Uterus (tissue), 2 donors: ENCODE measurements around the gene SGIP1.

Experiments used
- POLR2A ChIP-seq, 2 donors: fragments of 450-650 bp; IDR thresholded peaks; one replicate each; pipeline ENCODE4 v1.6.1; 2016; ENCODE audit warnings: antibody characterized with exemption in 2 of 2, mild to moderate bottlenecking in 1 of 2, moderate library complexity in 1 of 2
- TF ChIP-seq, protein P1 (sequence below), 4 experiments: fragments of 200-600 bp in 2 of 4; fragments of 450-650 bp in 2 of 4; sonication (generic) in 2 of 4; IDR thresholded peaks; one replicate each; pipeline ENCODE4 v1.5.1; 2016 to 2019; ENCODE audit warnings: antibody characterized with exemption in 4 of 4, mild to moderate bottlenecking in 2 of 4, moderate library complexity in 1 of 4

DNA sequence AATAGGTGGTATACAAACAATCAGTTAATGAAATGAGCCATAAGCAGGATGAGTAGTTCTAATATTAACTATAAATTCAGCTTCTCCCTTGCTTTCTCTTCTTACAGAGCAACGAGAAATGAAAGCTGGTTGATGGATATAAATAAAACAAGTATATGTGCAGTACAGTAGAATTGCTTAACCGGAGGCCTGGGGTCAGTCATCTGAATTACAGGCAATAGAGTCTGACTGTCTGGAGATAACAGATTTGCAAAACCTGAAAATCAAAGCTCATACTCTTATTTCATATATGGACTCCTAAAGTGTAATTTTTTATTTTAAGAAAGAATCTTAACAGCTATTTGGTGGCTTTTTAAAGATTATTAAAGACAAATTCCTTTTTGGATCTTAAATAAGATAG lies 43.1 kb upstream of the SGIP1 start:
- no peak for TF ChIP-seq POLR2A (IDR thresholded peaks at IDR 0.05)
- TF ChIP-seq, protein P1, sequence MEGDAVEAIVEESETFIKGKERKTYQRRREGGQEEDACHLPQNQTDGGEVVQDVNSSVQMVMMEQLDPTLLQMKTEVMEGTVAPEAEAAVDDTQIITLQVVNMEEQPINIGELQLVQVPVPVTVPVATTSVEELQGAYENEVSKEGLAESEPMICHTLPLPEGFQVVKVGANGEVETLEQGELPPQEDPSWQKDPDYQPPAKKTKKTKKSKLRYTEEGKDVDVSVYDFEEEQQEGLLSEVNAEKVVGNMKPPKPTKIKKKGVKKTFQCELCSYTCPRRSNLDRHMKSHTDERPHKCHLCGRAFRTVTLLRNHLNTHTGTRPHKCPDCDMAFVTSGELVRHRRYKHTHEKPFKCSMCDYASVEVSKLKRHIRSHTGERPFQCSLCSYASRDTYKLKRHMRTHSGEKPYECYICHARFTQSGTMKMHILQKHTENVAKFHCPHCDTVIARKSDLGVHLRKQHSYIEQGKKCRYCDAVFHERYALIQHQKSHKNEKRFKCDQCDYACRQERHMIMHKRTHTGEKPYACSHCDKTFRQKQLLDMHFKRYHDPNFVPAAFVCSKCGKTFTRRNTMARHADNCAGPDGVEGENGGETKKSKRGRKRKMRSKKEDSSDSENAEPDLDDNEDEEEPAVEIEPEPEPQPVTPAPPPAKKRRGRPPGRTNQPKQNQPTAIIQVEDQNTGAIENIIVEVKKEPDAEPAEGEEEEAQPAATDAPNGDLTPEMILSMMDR (IDR thresholded peaks at IDR 0.05) = no peak
